ENCODE data around the gene CASP8. TPM values are rescaled to one million over a fixed set of nuclear protein-coding genes. Genes with fewer than 3 reads are reported as not detected.
"Not testable (repeated sequence)": the region's sequence is repeated elsewhere in the genome, so short reads cannot be mapped to it uniquely, and the experiment has no call there.

CASP8 gene
- total and polyA plus RNA-seq, 8 donors: 6.4 to 32.3 (median 10.7) TPM

DNA sequence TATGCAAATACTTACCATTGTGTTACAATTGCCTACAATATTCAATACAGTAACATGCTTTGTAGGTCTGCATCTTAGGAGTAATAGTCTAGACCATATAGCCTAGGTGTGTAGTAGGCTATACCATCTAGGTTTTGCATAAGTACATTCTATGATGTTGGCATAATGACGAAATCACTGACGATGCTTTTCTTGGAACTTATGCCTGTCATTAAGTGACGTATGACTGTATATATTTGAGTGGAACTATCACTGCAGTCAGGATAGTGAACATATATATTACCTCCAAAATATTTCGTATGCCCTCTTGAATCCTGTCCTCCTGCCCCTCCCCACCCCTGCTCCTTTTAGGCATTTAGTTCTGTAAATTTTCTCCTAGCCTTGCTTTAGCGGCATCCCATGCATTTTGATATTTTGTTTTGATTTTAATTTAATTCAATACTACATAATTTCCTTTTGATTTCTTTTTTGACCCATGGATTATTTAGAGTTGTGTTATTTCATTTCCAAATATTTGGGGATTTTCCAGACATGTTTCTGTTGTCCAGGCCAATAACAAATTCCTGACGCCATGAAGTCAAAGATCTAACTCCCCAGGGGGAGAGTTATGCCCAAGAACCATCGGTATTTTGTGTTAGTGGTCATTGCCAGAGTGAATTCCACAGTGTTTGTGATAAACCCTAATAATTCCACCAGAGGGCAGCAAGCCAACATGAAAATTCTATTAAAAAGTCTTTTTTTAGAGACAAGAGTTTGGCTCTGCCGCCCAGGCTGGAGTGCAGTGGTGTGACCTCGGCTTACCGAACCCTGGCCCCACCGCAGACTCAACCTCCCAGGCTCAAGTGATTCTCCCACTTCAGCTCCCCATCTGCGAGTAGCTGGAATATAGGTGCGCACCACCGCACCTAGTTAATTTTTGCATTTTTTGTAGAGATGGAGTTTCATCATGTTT lies 24.2 kb upstream of the CASP8 start:
- Histone ChIP-seq H3K4me3 (peak overlapping the region in 2 of 4 donors; percentile 6 to 53), H3K4me1 (peaks cover 4 to 57% (median 34%) of the 10 kb centered on the region in 4 donors), H3K27ac (peak overlapping the region in 2 of 5 donors; percentile 9 to 32), H3K27me3 (no peaks in the 10 kb centered on the region), H3K36me3 (peaks cover 0 to 22% (median 0%) of the 10 kb centered on the region in 4 donors), H3K9me3 (no peaks in the 10 kb centered on the region)
- TF ChIP-seq, protein P1, sequence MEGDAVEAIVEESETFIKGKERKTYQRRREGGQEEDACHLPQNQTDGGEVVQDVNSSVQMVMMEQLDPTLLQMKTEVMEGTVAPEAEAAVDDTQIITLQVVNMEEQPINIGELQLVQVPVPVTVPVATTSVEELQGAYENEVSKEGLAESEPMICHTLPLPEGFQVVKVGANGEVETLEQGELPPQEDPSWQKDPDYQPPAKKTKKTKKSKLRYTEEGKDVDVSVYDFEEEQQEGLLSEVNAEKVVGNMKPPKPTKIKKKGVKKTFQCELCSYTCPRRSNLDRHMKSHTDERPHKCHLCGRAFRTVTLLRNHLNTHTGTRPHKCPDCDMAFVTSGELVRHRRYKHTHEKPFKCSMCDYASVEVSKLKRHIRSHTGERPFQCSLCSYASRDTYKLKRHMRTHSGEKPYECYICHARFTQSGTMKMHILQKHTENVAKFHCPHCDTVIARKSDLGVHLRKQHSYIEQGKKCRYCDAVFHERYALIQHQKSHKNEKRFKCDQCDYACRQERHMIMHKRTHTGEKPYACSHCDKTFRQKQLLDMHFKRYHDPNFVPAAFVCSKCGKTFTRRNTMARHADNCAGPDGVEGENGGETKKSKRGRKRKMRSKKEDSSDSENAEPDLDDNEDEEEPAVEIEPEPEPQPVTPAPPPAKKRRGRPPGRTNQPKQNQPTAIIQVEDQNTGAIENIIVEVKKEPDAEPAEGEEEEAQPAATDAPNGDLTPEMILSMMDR (IDR thresholded peaks at IDR 0.05): peak in 4 of 7 experiments; percentile 34 to 69 (median 50)
- TF ChIP-seq POLR2A (IDR thresholded peaks at IDR 0.05) (no peak), POLR2AphosphoS5 (IDR thresholded peaks at IDR 0.05) (peak in 1 of 3 donors; percentile 30), EP300 (IDR thresholded peaks at IDR 0.05) (no peak)
- DNase-seq: peak in 1 of 2 donors; percentile 86
- intact Hi-C loops (cut with DNase I; ENCODE audit: low total_unique reads): loop anchor here (10.0 kb wide), 1 partner anchor 129 kb away; no protein-coding TSS in a partner anchor
- WGBS, 5 donors: 27 to 36% (median 33%) methylated on average over 14 of the region's 14 CpGs

DNA sequence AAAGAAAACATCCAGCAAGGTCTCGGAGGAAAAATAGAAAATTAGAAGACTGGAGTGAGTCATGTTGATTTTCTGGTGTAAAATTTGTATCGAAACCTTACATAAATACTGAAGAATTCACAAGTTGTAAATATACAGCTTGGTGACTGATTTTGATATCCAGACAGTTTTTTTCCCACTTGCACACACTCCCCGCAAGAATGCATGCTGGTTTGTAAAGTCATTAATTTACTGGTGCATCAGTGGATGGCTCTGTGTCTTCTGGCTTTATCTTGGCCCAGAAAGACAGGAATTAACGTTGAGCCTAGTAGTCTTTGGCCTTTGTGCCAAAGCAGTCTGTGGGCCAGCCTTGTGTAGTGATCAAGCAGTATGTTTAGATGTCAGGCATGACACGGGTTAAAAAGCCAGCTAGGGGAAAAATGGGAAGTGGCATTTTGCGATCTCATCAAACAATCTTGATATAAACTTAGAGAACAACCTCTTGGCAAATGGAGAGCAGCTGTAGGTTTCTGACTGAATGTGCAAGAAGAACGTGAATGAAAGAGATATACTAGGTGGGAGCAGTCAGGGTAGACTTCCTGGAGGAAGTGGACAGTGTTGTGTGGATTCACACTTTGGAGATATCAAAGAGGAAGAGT lies 22.7 kb upstream of the CASP8 start:
- Histone ChIP-seq H3K27me3 (no peaks in the 10 kb centered on the region), H3K36me3 (peaks cover 0 to 22% (median 0%) of the 10 kb centered on the region in 4 donors), H3K27ac (no peak overlapping the region), H3K4me3 (no peak overlapping the region), H3K9me3 (no peaks in the 10 kb centered on the region), H3K4me1 (peaks cover 0 to 52% (median 24%) of the 10 kb centered on the region in 4 donors)
- TF ChIP-seq, protein P1 (IDR thresholded peaks at IDR 0.05): no peak
- TF ChIP-seq POLR2A (IDR thresholded peaks at IDR 0.05) (no peak), EP300 (IDR thresholded peaks at IDR 0.05) (no peak), POLR2AphosphoS5 (IDR thresholded peaks at IDR 0.05) (no peak)
- intact Hi-C loops (cut with DNase I; ENCODE audit: low total_unique reads): loop anchor here (10.0 kb wide), 1 partner anchor 127 kb away; no protein-coding TSS in a partner anchor
- WGBS, 5 donors: 51 to 75% (median 70%) methylated on average over 7 of the region's 7 CpGs
- no peak for DNase-seq

DNA sequence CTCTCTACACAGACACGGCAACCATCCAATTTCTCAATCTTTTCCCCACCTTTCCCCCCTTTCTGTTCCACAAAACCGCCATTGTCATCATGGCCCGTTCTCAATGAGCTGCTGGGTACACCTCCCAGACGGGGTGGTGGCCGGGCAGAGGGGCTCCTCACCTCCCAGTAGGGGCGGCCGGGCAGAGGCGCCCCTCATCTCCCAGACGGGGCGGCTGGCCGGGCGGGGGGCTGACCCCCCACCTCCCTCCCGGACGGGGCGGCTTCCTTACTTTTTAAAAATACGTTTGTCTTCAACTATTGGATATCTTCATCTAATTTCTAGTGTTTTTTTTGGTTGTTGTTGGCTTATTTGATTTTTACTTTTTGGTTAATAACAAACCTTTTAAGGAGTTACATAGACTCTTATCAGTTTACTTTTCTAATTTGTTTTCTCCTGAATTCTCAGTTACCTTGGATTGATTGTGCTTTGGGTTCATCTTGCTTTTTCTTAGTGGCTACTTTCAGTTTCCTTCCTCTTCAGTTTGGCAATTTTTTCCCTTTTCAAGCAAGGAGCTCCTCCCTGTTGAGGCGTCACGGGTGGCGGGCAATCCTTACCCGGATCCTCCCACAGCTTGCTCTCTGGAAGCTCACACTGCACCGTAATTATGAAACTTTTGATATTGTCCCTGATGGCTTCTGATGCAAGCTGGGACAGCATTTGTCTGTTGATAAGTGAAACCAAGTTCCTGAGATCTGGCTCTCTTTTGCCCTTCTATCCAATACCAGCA lies 21.0 kb upstream of the CASP8 start:
- 86 to 92% (median 90%) methylated on average over 20 to 21 of the region's 21 CpGs for WGBS, 5 donors
- H3K4me3 ChIP-seq, H3K9me3 ChIP-seq, H3K27me3 ChIP-seq: not testable (repeated sequence)
- peak overlapping the region in 4 of 5 donors; percentile 9 to 75 (median 40) for H3K27ac ChIP-seq
- peaks cover 0 to 22% (median 0%) of the 10 kb centered on the region in 4 donors for H3K36me3 ChIP-seq
- intact Hi-C loops (cut with DNase I; ENCODE audit: low total_unique reads): loop anchor here (10.0 kb wide), 1 partner anchor 125 kb away; no protein-coding TSS in a partner anchor
- H3K4me1 ChIP-seq: peaks cover 0 to 40% (median 16%) of the 10 kb centered on the region in 4 donors
- peak in 1 of 2 donors; percentile 40 for DNase-seq

DNA sequence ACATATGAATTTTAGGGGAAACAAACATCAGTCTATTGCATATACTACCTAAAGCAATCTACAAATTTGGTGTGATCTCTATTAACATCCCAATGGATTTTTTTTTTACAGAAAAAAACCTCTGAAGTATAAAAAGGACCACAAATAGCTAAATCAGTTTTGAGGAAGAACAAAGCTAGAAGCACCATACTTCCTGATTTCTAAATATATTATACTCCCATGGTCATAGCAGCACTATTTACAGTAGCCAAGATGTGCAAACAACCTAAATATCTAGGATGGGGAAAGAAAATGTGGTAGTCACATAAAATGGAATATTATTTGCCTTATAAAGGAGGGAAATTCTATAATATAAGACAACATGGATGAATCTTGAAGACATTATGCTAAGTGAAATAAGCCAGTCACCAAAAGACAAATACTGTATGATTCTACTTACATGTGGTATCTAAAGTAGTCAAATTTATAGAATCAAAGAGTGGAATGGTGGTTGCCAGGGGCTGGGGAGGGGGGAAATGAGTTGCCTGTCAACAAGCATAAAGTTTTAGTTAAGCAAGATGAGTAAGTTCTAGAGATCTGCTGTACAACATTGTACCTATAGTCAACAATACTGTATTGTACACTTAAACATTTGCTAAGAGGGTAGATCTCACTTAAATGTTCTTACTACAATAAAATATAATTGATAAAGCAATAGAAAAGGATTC lies 17.6 kb upstream of the CASP8 start:
- Histone ChIP-seq H3K27me3 (no peaks in the 10 kb centered on the region), H3K27ac (no peak overlapping the region), H3K4me3 (no peak overlapping the region), H3K9me3 (no peaks in the 10 kb centered on the region), H3K4me1 (peaks cover 0 to 12% (median 0%) of the 10 kb centered on the region in 4 donors), H3K36me3 (peaks cover 0 to 17% (median 0%) of the 10 kb centered on the region in 4 donors)
- TF ChIP-seq POLR2A (IDR thresholded peaks at IDR 0.05) (no peak), POLR2AphosphoS5 (IDR thresholded peaks at IDR 0.05) (no peak), EP300 (IDR thresholded peaks at IDR 0.05) (no peak)
- TF ChIP-seq, protein P1 (IDR thresholded peaks at IDR 0.05): no peak
- intact Hi-C loops (cut with DNase I; ENCODE audit: low total_unique reads): no loop called here
- DNase-seq: no peak

Data from stomach (tissue), 9 donors.